Endothelial cell of coronary artery (primary cell): ENCODE measurements around the gene CDR2L. TPM values are rescaled to one million over a fixed set of nuclear protein-coding genes. Genes with fewer than 3 reads are reported as not detected.

Experiments
- total RNA-seq: library from RNA; depleted of rRNA; stranded (reverse); fragments of >200 nt; gene quantifications from 2 replicates; pipeline ENCODE4 v1.2.3, GENCODE V29; 2014

CDR2L gene
- 13.1 and 18.7 TPM in 2 replicates for total RNA-seq

DNA sequence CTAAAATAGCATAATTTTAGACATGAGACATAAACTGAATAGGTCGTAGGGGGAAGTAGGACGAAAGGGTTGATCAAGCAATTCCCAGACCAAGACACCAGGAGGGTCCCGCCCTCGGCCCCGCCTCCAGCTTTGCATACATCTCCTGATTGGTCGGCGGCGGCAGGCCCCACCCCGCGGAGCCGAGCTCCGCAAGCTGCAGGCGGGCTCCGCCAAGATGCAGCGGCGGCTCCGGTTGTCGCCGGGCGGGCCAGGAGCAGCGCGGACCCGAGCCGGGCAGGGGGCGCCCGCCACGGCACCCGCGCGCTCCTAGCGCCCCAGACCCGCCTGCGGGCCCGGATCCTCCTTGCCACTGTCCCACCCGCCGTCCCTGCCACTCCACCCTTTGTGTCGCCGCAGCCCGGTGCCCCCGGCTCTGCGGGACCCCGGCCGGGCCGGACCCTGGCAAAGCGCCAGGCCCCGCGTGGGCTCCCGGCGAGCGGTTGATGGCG, at the start of gene CDR2L:
TSS of gene CDR2L (plus strand) at position 215 of the 491 bp plus-strand sequence. CDS start 412 bp downstream, outside the sequence.

DNA sequence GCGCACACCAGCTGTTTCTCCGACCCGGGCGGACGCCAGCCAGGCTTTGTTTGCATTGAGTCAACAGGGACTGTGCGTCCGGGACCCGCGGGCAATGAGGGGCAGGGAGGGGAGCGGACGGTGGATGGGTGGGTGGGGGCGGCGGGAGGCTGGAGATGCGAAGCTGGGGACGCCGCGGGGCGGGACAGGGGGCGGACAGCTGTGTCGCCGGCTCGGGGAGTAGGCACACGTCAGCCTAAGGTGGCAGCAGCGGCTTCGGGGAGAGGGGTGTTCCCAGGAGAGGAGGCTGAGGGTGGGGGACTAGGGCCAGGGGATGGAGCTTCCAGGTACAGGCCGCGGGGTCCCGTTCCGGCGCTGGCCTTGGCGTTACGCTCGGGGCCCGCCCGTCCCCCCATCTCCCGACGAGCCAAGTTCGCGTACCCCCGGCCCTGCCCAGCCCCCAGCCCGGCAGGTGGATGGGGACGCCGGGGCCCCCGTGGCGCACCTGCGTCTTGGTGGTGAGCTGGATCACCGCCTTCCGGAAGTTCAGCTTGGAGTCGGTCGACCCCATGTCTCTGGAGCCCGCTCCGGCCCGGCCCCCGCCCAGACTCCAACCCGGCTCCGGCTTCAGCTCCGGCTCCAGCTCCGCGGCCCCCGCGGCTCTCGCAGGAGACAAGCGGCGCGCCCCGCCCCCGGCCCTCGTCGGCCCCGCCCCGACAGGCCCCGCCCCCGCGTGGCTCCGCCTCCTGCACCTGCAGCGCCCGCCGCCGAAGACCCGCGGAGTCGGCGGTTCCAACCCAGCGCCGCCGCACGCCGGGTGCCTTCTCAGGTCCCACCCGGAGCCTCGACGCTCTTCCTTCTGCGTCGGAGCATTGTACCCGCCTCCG, 15.1 kb upstream of the CDR2L start, which contains the start of gene HID1:
TSS of gene HID1 (minus strand) at position 653 of the 866 bp plus-strand sequence. CDS start at position 550, 103 bp downstream.

DNA sequence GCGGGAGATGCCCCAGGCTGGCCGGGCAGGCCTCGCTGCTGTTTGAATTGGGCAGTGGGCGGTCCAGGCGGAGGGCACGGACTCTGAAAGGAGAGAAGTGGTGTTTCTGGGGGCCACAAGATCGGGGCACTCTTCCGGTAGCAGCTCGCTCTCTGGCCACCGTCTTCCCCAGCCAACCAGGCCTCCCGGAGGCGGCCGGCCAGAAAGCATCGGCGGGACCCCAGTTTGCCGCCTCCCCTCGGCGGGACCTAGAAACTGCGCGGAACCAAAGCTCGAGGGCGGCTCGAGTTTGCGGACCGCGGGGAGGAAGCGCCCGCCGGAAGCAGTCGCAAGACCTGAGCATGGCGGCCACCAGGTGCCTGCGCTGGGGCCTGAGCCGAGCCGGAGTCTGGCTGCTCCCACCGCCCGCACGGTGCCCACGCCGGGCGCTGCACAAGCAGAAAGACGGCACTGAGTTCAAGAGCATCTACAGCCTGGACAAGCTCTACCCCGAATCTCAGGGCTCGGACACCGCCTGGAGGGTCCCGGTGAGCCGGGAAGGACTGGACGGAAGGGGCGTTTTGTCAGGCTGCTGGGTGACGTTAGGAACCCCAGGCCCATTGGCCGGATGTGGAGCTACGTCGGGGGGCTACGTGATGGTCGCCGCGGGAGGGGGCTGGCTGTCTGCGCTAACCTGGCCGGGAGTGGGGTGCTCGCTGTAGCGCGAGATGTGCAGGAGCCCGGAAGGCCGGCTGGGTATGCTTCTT, 25.1 kb downstream of the CDR2L start, which contains the start of gene MRPL58:
TSS of gene MRPL58 (plus strand) at position 325 of the 746 bp plus-strand sequence. CDS start at position 342, 17 bp downstream.

GRCh38 chr17:75046407-75047289, 59.2 kb downstream of the CDR2L start, which contains the start of the genes ATP5PD and KCTD2:
ATP5PD (minus strand) TSS chr17:75046969; CDS start chr17:75042650, 4,319 bp downstream.
KCTD2 (plus strand) TSS chr17:75047225; CDS start chr17:75047251, 26 bp downstream.

Other genes starting within 250 kb of the CDR2L start
- gene NHERF1, start 239.0 kb upstream of the CDR2L start, total RNA-seq, result 6.7 and 8.2 TPM in 2 replicates
- gene NAT9, start 211.3 kb upstream of the CDR2L start, total RNA-seq, result 27.5 and 37.6 TPM in 2 replicates
- 0.09 and 0.19 TPM in 2 replicates for gene GRIN2C, start 127.7 kb upstream of the CDR2L start, total RNA-seq
- 38.9 and 64.7 TPM in 2 replicates for gene FDXR, start 114.6 kb upstream of the CDR2L start, total RNA-seq
- not detected in 2 replicates for gene FADS6, start 94.0 kb upstream of the CDR2L start, total RNA-seq
- not detected in 2 replicates for gene USH1G, start 64.4 kb upstream of the CDR2L start, total RNA-seq
- gene OTOP2, start 63.4 kb upstream of the CDR2L start, total RNA-seq, result not detected in 2 replicates
- not detected in 2 replicates for gene OTOP3, start 51.7 kb upstream of the CDR2L start, total RNA-seq
- gene HID1, start 14.9 kb upstream of the CDR2L start, total RNA-seq, result 8.3 and 11.5 TPM in 2 replicates
- 31.3 and 40.7 TPM in 2 replicates for gene MRPL58, start 25.0 kb downstream of the CDR2L start, total RNA-seq
- 220 and 246 TPM in 2 replicates for gene ATP5PD, start 59.3 kb downstream of the CDR2L start, total RNA-seq
- gene KCTD2, start 59.6 kb downstream of the CDR2L start, total RNA-seq, result 11.2 and 12.1 TPM in 2 replicates
- 5.8 and 8.1 TPM in 2 replicates for gene SLC16A5, start 100.3 kb downstream of the CDR2L start, total RNA-seq
- 2.4 and 3.9 TPM in 2 replicates for gene ARMC7, start 122.3 kb downstream of the CDR2L start, total RNA-seq
- 11.3 and 23.4 TPM in 2 replicates for gene NT5C, start 144.1 kb downstream of the CDR2L start, total RNA-seq
- gene JPT1, start 166.9 kb downstream of the CDR2L start, total RNA-seq, result 126 and 201 TPM in 2 replicates
- 153 TPM in 2 replicates for gene SUMO2, start 195.3 kb downstream of the CDR2L start, total RNA-seq
- gene NUP85, start 218.0 kb downstream of the CDR2L start, total RNA-seq, result 35.2 and 49.8 TPM in 2 replicates